Measurements from ENCODE around the gene ALPK3. TPM values are rescaled to one million over a fixed set of nuclear protein-coding genes. Genes with fewer than 3 reads are reported as not detected.

Gene ALPK3
- polyA plus RNA-seq, 1 donor (not counting 4 experiments of a cell fraction or from before 2014, with no cell fraction given): 0.07 TPM

GRCh38 chr15:84880007-84880406 lies 62.9 kb downstream of the ALPK3 start:
- DNase-seq (ENCODE audit: low read depth, low spot score) (no peak), FAIRE-seq (no peak)
- Histone ChIP-seq H3K9me3 (ENCODE audit: control insufficient read depth, low read depth, low read length) (no peaks in the 10 kb centered on the region), H3K36me3 (ENCODE audit: control insufficient read depth in 2 of 2, extremely low read depth in 1 of 2, insufficient read depth in 2 of 2, low read length in 2 of 2) (no peaks in the 10 kb centered on the region), H3K4me3 (ENCODE audit: control insufficient read depth in 2 of 3, extremely low read depth in 1 of 3, insufficient read depth in 2 of 3, low read depth in 1 of 3, low read length in 3 of 3) (no peak overlapping the region), H3K9ac (ENCODE audit: control insufficient read depth, extremely low read depth, insufficient read depth, low read length) (no peak overlapping the region), H3K79me2 (ENCODE audit: control insufficient read depth, insufficient read depth, low read length) (no peaks in the 10 kb centered on the region), H3K9me1 (ENCODE audit: control insufficient read depth, extremely low read depth, insufficient read depth, low read length) (no peaks in the 10 kb centered on the region), H3K27ac (ENCODE audit: control insufficient read depth, insufficient read depth, low read length) (no peak overlapping the region), H3K27me3 (ENCODE audit: control insufficient read depth, extremely low read depth, insufficient read depth, low read length) (no peaks in the 10 kb centered on the region), H2AFZ (ENCODE audit: control insufficient read depth, low read length) (no peak overlapping the region), H3K4me1 (ENCODE audit: control insufficient read depth, extremely low read depth, insufficient read depth, low read length) (no peaks in the 10 kb centered on the region), H3K4me2 (ENCODE audit: control insufficient read depth, extremely low read depth, insufficient read depth, low read depth, low read length) (no peak overlapping the region), H4K20me1 (ENCODE audit: control insufficient read depth, extremely low read depth, insufficient read depth, low read length) (no peaks in the 10 kb centered on the region)
- TF ChIP-seq EZH2 (IDR thresholded peaks at IDR 0.05; ENCODE audit: low read length): no peak
- dilution Hi-C loops (cut with MboI; ENCODE audit: extremely low pct_ligation_motif_present, low sequenced_read_pairs): no loop called here

- Histone ChIP-seq H3K9ac (ENCODE audit: control insufficient read depth, extremely low read depth, insufficient read depth, low read length) (no peak overlapping the region), H3K27me3 (ENCODE audit: control insufficient read depth, extremely low read depth, insufficient read depth, low read length) (no peaks in the 10 kb centered on the region), H2AFZ (ENCODE audit: control insufficient read depth, low read length) (no peak overlapping the region), H3K27ac (ENCODE audit: control insufficient read depth, insufficient read depth, low read length) (no peak overlapping the region), H3K4me3 (ENCODE audit: control insufficient read depth in 2 of 3, extremely low read depth in 1 of 3, insufficient read depth in 2 of 3, low read depth in 1 of 3, low read length in 3 of 3) (no peak overlapping the region), H3K79me2 (ENCODE audit: control insufficient read depth, insufficient read depth, low read length) (no peaks in the 10 kb centered on the region), H3K9me3 (ENCODE audit: control insufficient read depth, low read depth, low read length) (no peaks in the 10 kb centered on the region), H4K20me1 (ENCODE audit: control insufficient read depth, extremely low read depth, insufficient read depth, low read length) (no peaks in the 10 kb centered on the region), H3K36me3 (ENCODE audit: control insufficient read depth in 2 of 2, extremely low read depth in 1 of 2, insufficient read depth in 2 of 2, low read length in 2 of 2) (no peaks in the 10 kb centered on the region), H3K4me2 (ENCODE audit: control insufficient read depth, extremely low read depth, insufficient read depth, low read depth, low read length) (no peak overlapping the region), H3K9me1 (ENCODE audit: control insufficient read depth, extremely low read depth, insufficient read depth, low read length) (no peaks in the 10 kb centered on the region), H3K4me1 (ENCODE audit: control insufficient read depth, extremely low read depth, insufficient read depth, low read length) (no peaks in the 10 kb centered on the region)
- no peak for TF ChIP-seq EZH2 (IDR thresholded peaks at IDR 0.05; ENCODE audit: low read length)
- TF ChIP-seq, protein P1, sequence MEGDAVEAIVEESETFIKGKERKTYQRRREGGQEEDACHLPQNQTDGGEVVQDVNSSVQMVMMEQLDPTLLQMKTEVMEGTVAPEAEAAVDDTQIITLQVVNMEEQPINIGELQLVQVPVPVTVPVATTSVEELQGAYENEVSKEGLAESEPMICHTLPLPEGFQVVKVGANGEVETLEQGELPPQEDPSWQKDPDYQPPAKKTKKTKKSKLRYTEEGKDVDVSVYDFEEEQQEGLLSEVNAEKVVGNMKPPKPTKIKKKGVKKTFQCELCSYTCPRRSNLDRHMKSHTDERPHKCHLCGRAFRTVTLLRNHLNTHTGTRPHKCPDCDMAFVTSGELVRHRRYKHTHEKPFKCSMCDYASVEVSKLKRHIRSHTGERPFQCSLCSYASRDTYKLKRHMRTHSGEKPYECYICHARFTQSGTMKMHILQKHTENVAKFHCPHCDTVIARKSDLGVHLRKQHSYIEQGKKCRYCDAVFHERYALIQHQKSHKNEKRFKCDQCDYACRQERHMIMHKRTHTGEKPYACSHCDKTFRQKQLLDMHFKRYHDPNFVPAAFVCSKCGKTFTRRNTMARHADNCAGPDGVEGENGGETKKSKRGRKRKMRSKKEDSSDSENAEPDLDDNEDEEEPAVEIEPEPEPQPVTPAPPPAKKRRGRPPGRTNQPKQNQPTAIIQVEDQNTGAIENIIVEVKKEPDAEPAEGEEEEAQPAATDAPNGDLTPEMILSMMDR (optimal IDR thresholded peaks at IDR 0.05 in 1 of 3, IDR thresholded peaks at IDR 0.05 in 1 of 3, conservative IDR thresholded peaks at IDR 0.05 in 1 of 3; ENCODE audit: extremely low read depth in 1 of 3, insufficient read depth in 2 of 3, low read length in 3 of 3): no peak
- FAIRE-seq: no peak
- dilution Hi-C loops (cut with MboI; ENCODE audit: extremely low pct_ligation_motif_present, low sequenced_read_pairs): no loop called here
- no peak for DNase-seq (ENCODE audit: low read depth, low spot score)
These were observed 63.8 kb downstream of the ALPK3 start for GRCh38 chr15:84880822-84881519.

DNA sequence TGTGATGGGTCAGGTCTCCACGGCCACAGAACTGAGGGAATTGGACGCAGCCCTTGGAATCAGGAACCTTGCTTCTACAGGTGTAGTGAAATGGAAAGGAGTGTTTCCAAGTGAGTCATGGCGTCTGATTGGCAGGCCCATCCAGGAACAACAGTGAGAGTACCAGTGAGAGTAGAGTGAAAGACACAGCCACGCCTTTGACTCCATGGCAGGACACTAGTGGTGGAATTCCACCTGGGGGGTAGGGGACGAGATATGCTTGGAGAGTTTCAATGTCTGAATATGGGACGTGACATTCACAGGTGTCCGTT lies 64.3 kb downstream of the ALPK3 start:
- no peak overlapping the region for H2AFZ ChIP-seq (ENCODE audit: control insufficient read depth, low read length)
- no peak overlapping the region for H3K9ac ChIP-seq (ENCODE audit: control insufficient read depth, extremely low read depth, insufficient read depth, low read length)
- no peak overlapping the region for H3K4me2 ChIP-seq (ENCODE audit: control insufficient read depth, extremely low read depth, insufficient read depth, low read depth, low read length)
- H3K27me3 ChIP-seq (ENCODE audit: control insufficient read depth, extremely low read depth, insufficient read depth, low read length): no peaks in the 10 kb centered on the region
- H3K4me3 ChIP-seq (ENCODE audit: control insufficient read depth in 2 of 3, extremely low read depth in 1 of 3, insufficient read depth in 2 of 3, low read depth in 1 of 3, low read length in 3 of 3): no peak overlapping the region
- dilution Hi-C loops (cut with MboI; ENCODE audit: extremely low pct_ligation_motif_present, low sequenced_read_pairs): no loop called here
- DNase-seq (ENCODE audit: low read depth, low spot score): no peak
- no peak overlapping the region for H3K27ac ChIP-seq (ENCODE audit: control insufficient read depth, insufficient read depth, low read length)
- H3K9me3 ChIP-seq (ENCODE audit: control insufficient read depth, low read depth, low read length): no peaks in the 10 kb centered on the region
- no peaks in the 10 kb centered on the region for H3K79me2 ChIP-seq (ENCODE audit: control insufficient read depth, insufficient read depth, low read length)
- H3K36me3 ChIP-seq (ENCODE audit: control insufficient read depth in 2 of 2, extremely low read depth in 1 of 2, insufficient read depth in 2 of 2, low read length in 2 of 2): no peaks in the 10 kb centered on the region
- no peaks in the 10 kb centered on the region for H3K4me1 ChIP-seq (ENCODE audit: control insufficient read depth, extremely low read depth, insufficient read depth, low read length)
- H3K9me1 ChIP-seq (ENCODE audit: control insufficient read depth, extremely low read depth, insufficient read depth, low read length): no peaks in the 10 kb centered on the region
- H4K20me1 ChIP-seq (ENCODE audit: control insufficient read depth, extremely low read depth, insufficient read depth, low read length): no peaks in the 10 kb centered on the region
- FAIRE-seq: no peak
- TF ChIP-seq EZH2 (IDR thresholded peaks at IDR 0.05; ENCODE audit: low read length): no peak
- TF ChIP-seq, protein P1 (optimal IDR thresholded peaks at IDR 0.05 in 1 of 3, IDR thresholded peaks at IDR 0.05 in 1 of 3, conservative IDR thresholded peaks at IDR 0.05 in 1 of 3; ENCODE audit: extremely low read depth in 1 of 3, insufficient read depth in 2 of 3, low read length in 3 of 3): no peak
